ENCODE results near the gene DCDC1. TPM values are rescaled to one million over a fixed set of nuclear protein-coding genes. Genes with fewer than 3 reads are reported as not detected.

The DCDC1 gene
- polyA plus RNA-seq, 3 donors = 0.03 TPM; not detected in 2

- Mint-ChIP-seq H3K4me3 (no peak overlapping the region), H3K9me3 (no peaks in the 10 kb centered on the region), H3K4me1 (no peaks in the 10 kb centered on the region), H3K27ac (no peak overlapping the region), H3K27me3 (ENCODE audit: low read depth in 3 of 3) (no peaks in the 10 kb centered on the region), H3K36me3 (no peaks in the 10 kb centered on the region)
- Histone ChIP-seq H3K4me1 (ENCODE audit: control insufficient read depth in 1 of 2, insufficient read depth in 2 of 2, low read length in 2 of 2) (no peaks in the 10 kb centered on the region), H2AFZ (ENCODE audit: insufficient read depth, low read depth, low read length, poor library complexity, severe bottlenecking) (no peak overlapping the region), H3K9ac (ENCODE audit: insufficient read depth, low read length, poor library complexity, severe bottlenecking) (no peak overlapping the region), H3K4me2 (replicated peaks; ENCODE audit: extremely low read depth, low read length, poor library complexity, severe bottlenecking) (no peak overlapping the region), H3K9me3 (replicated peaks in 1 of 2; ENCODE audit: control insufficient read depth in 1 of 2, insufficient read depth in 1 of 2, low read length in 2 of 2) (no peaks in the 10 kb centered on the region), H3K27ac (ENCODE audit: low read depth in 1 of 2, low read length in 2 of 2) (no peak overlapping the region), H3K79me2 (ENCODE audit: insufficient read depth, low read length) (no peaks in the 10 kb centered on the region), H3K27me3 (ENCODE audit: control insufficient read depth in 2 of 2, insufficient read depth in 2 of 2, low read length in 2 of 2) (no peaks in the 10 kb centered on the region), H3K4me3 (replicated peaks in 1 of 3; ENCODE audit: low read depth in 2 of 3, low read length in 3 of 3) (no peak overlapping the region), H4K20me1 (ENCODE audit: insufficient read depth, low read length) (no peaks in the 10 kb centered on the region), H3K36me3 (replicated peaks in 1 of 2; ENCODE audit: control insufficient read depth in 1 of 2, insufficient read depth in 2 of 2, low read length in 2 of 2) (no peaks in the 10 kb centered on the region)
- WGBS (ENCODE audit: insufficient coverage) = no CpG with 5 or more reads among the region's 5 CpGs
- intact Hi-C loops (cut with micrococcal nuclease) = no loop called here
- no peak for DNase-seq
- TF ChIP-seq CTCF (IDR thresholded peaks at IDR 0.05) = no peak
Observed at GRCh38 chr11:30855383-30856006, 514.0 kb downstream of the DCDC1 start.

- no peaks in the 10 kb centered on the region for H4K20me1 ChIP-seq (ENCODE audit: insufficient read depth, low read length)
- no peaks in the 10 kb centered on the region for H3K27me3 ChIP-seq (ENCODE audit: control insufficient read depth in 2 of 2, insufficient read depth in 2 of 2, low read length in 2 of 2)
- H3K4me3 ChIP-seq (replicated peaks in 1 of 3; ENCODE audit: low read depth in 2 of 3, low read length in 3 of 3) = no peak overlapping the region
- H3K79me2 ChIP-seq (ENCODE audit: insufficient read depth, low read length) = no peaks in the 10 kb centered on the region
- DNase-seq = no peak
- no peaks in the 10 kb centered on the region for H3K36me3 ChIP-seq (replicated peaks in 1 of 2; ENCODE audit: control insufficient read depth in 1 of 2, insufficient read depth in 2 of 2, low read length in 2 of 2)
- no peak overlapping the region for H3K9ac ChIP-seq (ENCODE audit: insufficient read depth, low read length, poor library complexity, severe bottlenecking)
- H3K4me2 ChIP-seq (replicated peaks; ENCODE audit: extremely low read depth, low read length, poor library complexity, severe bottlenecking) = no peak overlapping the region
- Mint-ChIP-seq H3K9me3 (peaks cover 0 to under 1% (median 0%) of the 10 kb centered on the region in 7 donors), H3K4me1 (no peaks in the 10 kb centered on the region), H3K27me3 (ENCODE audit: low read depth in 3 of 3) (no peaks in the 10 kb centered on the region), H3K27ac (no peak overlapping the region), H3K4me3 (no peak overlapping the region), H3K36me3 (no peaks in the 10 kb centered on the region)
- H3K9me3 ChIP-seq (replicated peaks in 1 of 2; ENCODE audit: control insufficient read depth in 1 of 2, insufficient read depth in 1 of 2, low read length in 2 of 2) = no peaks in the 10 kb centered on the region
- no peak for TF ChIP-seq CTCF (IDR thresholded peaks at IDR 0.05)
- H2AFZ ChIP-seq (ENCODE audit: insufficient read depth, low read depth, low read length, poor library complexity, severe bottlenecking) = no peak overlapping the region
- intact Hi-C loops (cut with micrococcal nuclease) = no loop called here
- no peak overlapping the region for H3K27ac ChIP-seq (ENCODE audit: low read depth in 1 of 2, low read length in 2 of 2)
- no peaks in the 10 kb centered on the region for H3K4me1 ChIP-seq (ENCODE audit: control insufficient read depth in 1 of 2, insufficient read depth in 2 of 2, low read length in 2 of 2)
Observed at GRCh38 chr11:30853439-30853838, 516.1 kb downstream of the DCDC1 start.

Measured in CD14-positive monocyte (primary cell).